B cell (primary cell): ENCODE results near the gene DEFB129. TPM values are rescaled to one million over a fixed set of nuclear protein-coding genes. Genes with fewer than 3 reads are reported as not detected.

ENCODE experiments used
- ATAC-seq: fragments of 200-7000 bp; cut with Tn5 transposase; one replicate; pipeline ENCODE4 v1.10.0; 2021; ENCODE audit warnings: low read depth, mild to moderate bottlenecking, moderate number of reproducible peaks, moderate library complexity
- CTCF ChIA-PET: fragments of 350-600 bp; sonication (Branson Sonifier 250); formaldehyde crosslinking; loops from one replicate; lab custom pipeline; 2021; ENCODE audit warnings: antibody characterized with exemption, inconsistent platforms; lab: Charles Lee
- POLR2A ChIA-PET: fragments of 350-600 bp; sonication (Branson Sonifier 250); formaldehyde crosslinking; loops from one replicate; lab custom pipeline; 2021; ENCODE audit warnings: antibody characterized with exemption; lab: Charles Lee
- DNase-seq: peaks from one replicate; pipeline ENCODE4 v3.0.0; 2013
- H2AFZ ChIP-seq: 2 replicates; pipeline ENCODE4 v1.6.1; 2012; ENCODE audit warnings: mild to moderate bottlenecking, low read depth, low read length; ENCODE audit not compliant: insufficient read depth, poor library complexity, severe bottlenecking
- H3K27ac ChIP-seq, 2 donors: 1 replicate in 1 of 2; 2 replicates in 1 of 2; pipeline ENCODE4 v1.5.1; 2012 to 2013; ENCODE audit warnings: low read length in 2 of 2, mild to moderate bottlenecking in 2 of 2, moderate library complexity in 1 of 2
- H3K27me3 ChIP-seq, 4 experiments: fragments of 200-600 bp in 1 of 4; sonication (generic) in 1 of 4; replicated peaks in 1 of 4; 1 replicate in 2 of 4; 2 replicates in 2 of 4; pipeline versions ENCODE4 v1.6.1 to v1.7.0; 2013 to 2016; ENCODE audit warnings: low read length in 3 of 4, mild to moderate bottlenecking in 2 of 4, mixed read lengths in 1 of 4, moderate library complexity in 1 of 4; ENCODE audit not compliant: insufficient read depth in 4 of 4, control insufficient read depth in 3 of 4; ENCODE audit errors: control extremely low read depth in 1 of 4
- H3K36me3 ChIP-seq, 2 experiments: replicated peaks in 1 of 2; 1 replicate in 1 of 2; 2 replicates in 1 of 2; pipeline versions ENCODE4 v1.6.1 to v1.7.1; 2013; ENCODE audit warnings: low read length in 1 of 2; ENCODE audit not compliant: insufficient read depth in 2 of 2, control insufficient read depth in 1 of 2; ENCODE audit errors: control extremely low read depth in 1 of 2, extremely low read depth in 1 of 2
- H3K4me1 ChIP-seq, 2 donors: fragments of 200-600 bp in 1 of 2; sonication (generic) in 1 of 2; 1 replicate in 1 of 2; 2 replicates in 1 of 2; pipeline versions ENCODE4 v1.5.1 to v1.6.1; 2013 to 2017; ENCODE audit warnings: low read length in 2 of 2; ENCODE audit not compliant: control insufficient read depth in 2 of 2, insufficient read depth in 2 of 2
- H3K4me2 ChIP-seq: replicated peaks from 2 replicates; pipeline ENCODE3; 2012; ENCODE audit warnings: mild to moderate bottlenecking, low read depth, low read length; ENCODE audit not compliant: poor library complexity, severe bottlenecking
- H3K4me3 ChIP-seq, 5 experiments: fragments of 200-600 bp in 1 of 5; sonication (generic) in 1 of 5; 1 replicate in 3 of 5; 2 replicates in 2 of 5; pipeline versions ENCODE4 v1.5.1 to v1.7.0; 2011 to 2016; ENCODE audit warnings: low read length in 4 of 5, mild to moderate bottlenecking in 4 of 5, low read depth in 2 of 5, control low read depth in 1 of 5, moderate library complexity in 1 of 5; ENCODE audit not compliant: insufficient read depth in 1 of 5; ENCODE audit errors: control extremely low read depth in 1 of 5, extremely low read depth in 1 of 5
- H3K79me2 ChIP-seq: fragments of 200-600 bp; sonication (generic); one replicate; pipeline ENCODE4 v1.6.0; 2016; ENCODE audit warnings: low read length; ENCODE audit not compliant: control insufficient read depth, insufficient read depth
- H3K9ac ChIP-seq: fragments of 200-600 bp; sonication (generic); 2 replicates; pipeline ENCODE4 v1.6.1; 2017; ENCODE audit warnings: mild to moderate bottlenecking, low read length, moderate library complexity
- H3K9me3 ChIP-seq, 3 donors: one replicate each; pipeline versions ENCODE4 v1.6.1 to v1.7.1; 2013; ENCODE audit warnings: low read length in 2 of 3; ENCODE audit not compliant: control insufficient read depth in 2 of 3, insufficient read depth in 1 of 3; ENCODE audit errors: control extremely low read depth in 1 of 3
- H4K20me1 ChIP-seq: 2 replicates; pipeline ENCODE4 v1.6.0; 2012; ENCODE audit warnings: mild to moderate bottlenecking, low read length; ENCODE audit not compliant: insufficient read depth, control insufficient read depth, poor library complexity, severe bottlenecking
- H3K27ac Mint-ChIP-seq: one replicate; pipeline ENCODE4 v1.8.0; 2021; ENCODE audit warnings: mixed read lengths
- H3K27me3 Mint-ChIP-seq: one replicate; pipeline ENCODE4 v1.8.0; 2021; ENCODE audit warnings: mixed read lengths
- H3K4me1 Mint-ChIP-seq: one replicate; pipeline ENCODE4 v1.8.0; 2021; ENCODE audit warnings: mixed read lengths
- H3K4me3 Mint-ChIP-seq: one replicate; pipeline ENCODE4 v1.8.0; 2021; ENCODE audit warnings: mixed read lengths
- H3K9me3 Mint-ChIP-seq: one replicate; pipeline ENCODE4 v1.8.0; 2022; ENCODE audit warnings: mixed read lengths; ENCODE audit not compliant: insufficient read depth
- CTCF ChIP-seq: fragments of 200-600 bp; IDR thresholded peaks from one replicate; pipeline ENCODE4 v1.8.0; 2022; ENCODE audit warnings: antibody characterized with exemption, mild to moderate bottlenecking
- EZH2 ChIP-seq: IDR thresholded peaks from 2 replicates; pipeline ENCODE4 v1.6.1; 2012; ENCODE audit warnings: borderline replicate concordance, low read depth, mild to moderate bottlenecking, moderate library complexity, low read length; ENCODE audit not compliant: insufficient read depth, poor library complexity, severe bottlenecking
- WGBS: methylation state at CpG from one replicate; pipeline ENCODE4 v1.1.5; 2013; ENCODE audit warnings: missing lambda C conversion rate; ENCODE audit not compliant: insufficient coverage; 5-methylcytosine and 5-hydroxymethylcytosine counted together
- intact Hi-C: fragments of 100-400 bp; cut with micrococcal nuclease; formaldehyde crosslinking; loops from one replicate; pipeline ENCODE4 v1.10.0; 2022
- polyA plus RNA-seq: library from polyadenylated mRNA; depleted of rRNA; stranded (reverse); fragments of >200 nt; gene quantifications from 2 replicates; pipeline ENCODE4 v1.2.3, GENCODE V29; 2012
- total RNA-seq, 2 donors: library from RNA; stranded (reverse); fragments of 120-200 nt in 1 of 2; gene quantifications; 1 replicate in 1 of 2; 2 replicates in 1 of 2; pipeline versions ENCODE4 v1.2.3 to v1.2.4, GENCODE V29; 2013 to 2022

The DEFB129 gene
- total and polyA plus RNA-seq, 2 donors (not counting 1 experiment from before 2014, with no cell fraction given) = not detected

GRCh38 chr20:273884-274283, 46.8 kb downstream of the DEFB129 start:
- H2AFZ ChIP-seq = no peak overlapping the region
- TF ChIP-seq EZH2 = no peak
- TF ChIP-seq CTCF = no peak
- no peak overlapping the region for H3K27ac ChIP-seq
- Mint-ChIP-seq H3K27ac (no peak overlapping the region), H3K9me3 (no peaks in the 10 kb centered on the region), H3K4me1 (peaks cover 2% of the 10 kb centered on the region), H3K27me3 (no peaks in the 10 kb centered on the region), H3K4me3 (no peak overlapping the region)
- H3K79me2 ChIP-seq = no peaks in the 10 kb centered on the region
- ChIA-PET POLR2A (no interaction called here), CTCF (interaction anchor here (0.7 to 1.3 kb wide), 4 partner anchors 8 to 499 kb away, joined by 3 to 5 read pairs (median 4); no protein-coding TSS in a partner anchor)
- intact Hi-C loops = no loop called here
- H3K4me2 ChIP-seq = no peak overlapping the region
- no peaks in the 10 kb centered on the region for H4K20me1 ChIP-seq
- H3K4me1 ChIP-seq = no peaks in the 10 kb centered on the region
- H3K9me3 ChIP-seq = no peaks in the 10 kb centered on the region
- no peak overlapping the region for H3K4me3 ChIP-seq
- no peak overlapping the region for H3K9ac ChIP-seq
- DNase-seq = no peak
- no peak for ATAC-seq
- H3K36me3 ChIP-seq = peaks cover 0 to 11% of the 10 kb centered on the region in 2 experiments
- no peaks in the 10 kb centered on the region for H3K27me3 ChIP-seq
- 89% methylated on average over 2 of the region's 3 CpGs for WGBS

GRCh38 chr20:275791-276190, 48.7 kb downstream of the DEFB129 start:
- H3K9me3 Mint-ChIP-seq = no peaks in the 10 kb centered on the region
- no peak overlapping the region for H2AFZ ChIP-seq
- no peaks in the 10 kb centered on the region for H3K9me3 ChIP-seq
- WGBS = 95% methylated on average over 5 of the region's 7 CpGs
- H3K4me1 Mint-ChIP-seq = peaks cover 2% of the 10 kb centered on the region
- H3K4me3 ChIP-seq = no peak overlapping the region
- H3K27ac Mint-ChIP-seq = no peak overlapping the region
- ChIA-PET CTCF (no interaction called here), POLR2A (interaction anchor here (0.6 kb wide), 1 partner anchor 174 kb away, joined by 3 read pairs; no protein-coding TSS in a partner anchor)
- H3K27me3 ChIP-seq = no peaks in the 10 kb centered on the region
- H3K9ac ChIP-seq = no peak overlapping the region
- intact Hi-C loops = no loop called here
- H3K36me3 ChIP-seq = peaks cover 0 to 13% of the 10 kb centered on the region in 2 experiments
- no peak overlapping the region for H3K4me2 ChIP-seq
- no peaks in the 10 kb centered on the region for H3K27me3 Mint-ChIP-seq
- no peak for TF ChIP-seq CTCF
- TF ChIP-seq EZH2 = no peak
- DNase-seq (no peak), ATAC-seq (no peak)
- H3K27ac ChIP-seq = no peak overlapping the region
- no peak overlapping the region for H3K4me3 Mint-ChIP-seq
- H3K79me2 ChIP-seq = no peaks in the 10 kb centered on the region
- no peaks in the 10 kb centered on the region for H3K4me1 ChIP-seq
- no peaks in the 10 kb centered on the region for H4K20me1 ChIP-seq
